K562 (cell line): ENCODE results near the gene IGSF8. TPM values are rescaled to one million over a fixed set of nuclear protein-coding genes. Genes with fewer than 3 reads are reported as not detected.
A peak's percentile ranks its signal among the peaks of the same experiment; 100 is the strongest.

Source experiments
- ATAC-seq: fragments of 200-7000 bp; cut with Tn5 transposase; 3 replicates; pipeline ENCODE4 v1.9.1; 2020; ENCODE audit warnings: moderate library complexity
- Bru-seq: library from RNA; stranded (reverse); fragments of 400-500 nt; gene quantifications from one replicate; lab custom pipeline; 2021; lab: Mats Ljungman, UMichigan
- BruChase-seq, 2 experiments: library from RNA; stranded (reverse); fragments of 400-500 nt; gene quantifications; one replicate each; lab custom pipeline; 2021; lab: Mats Ljungman, UMichigan
- BruUV-seq: library from RNA; stranded (reverse); fragments of 400-500 nt; replicated peaks from 2 replicates; lab custom pipeline; 2021; lab: Mats Ljungman, UMichigan
- CTCF ChIA-PET: fragments of 300-600 bp; formaldehyde crosslinking; extraction: SDS; loops from one replicate; lab custom pipeline; 2021; ENCODE audit warnings: low intra/inter-chr PET ratio; lab: Yijun Ruan, JAX
- POLR2A ChIA-PET: fragments of 300-600, 350-650 bp; sonication (Branson Sonifier 250); formaldehyde crosslinking; extraction: SDS; loops from one replicate; lab custom pipeline; 2021; ENCODE audit warnings: antibody characterized with exemption, inconsistent platforms; lab: Yijun Ruan, JAX
- DNase-seq, 4 experiments: peaks; one replicate each; pipeline versions ENCODE4 v3.0.0 to v3.0.0-alpha.2; 2011 to 2018; ENCODE audit warnings: low spot score in 3 of 4, mixed read lengths in 3 of 4; ENCODE audit errors: extremely low read depth in 1 of 4
- FAIRE-seq: peaks from 2 replicates; lab custom pipeline; 2011; peaks lifted over from hg19 to GRCh38; lab: Jason Lieb, UNC
- H2AFZ ChIP-seq: 2 replicates; pipeline ENCODE4 v1.6.0; 2011; ENCODE audit warnings: low read depth, low read length, control low read depth, inconsistent platforms
- H3K27ac ChIP-seq: fragments of 200-600 bp; 3 replicates; pipeline ENCODE4 v1.8.0; 2011; ENCODE audit warnings: low read depth, mild to moderate bottlenecking, control low read depth, inconsistent platforms, low read length, moderate library complexity, mixed read lengths; ENCODE audit errors: extremely low read depth
- H3K27me3 ChIP-seq, 2 experiments: fragments of 300-600 bp in 1 of 2; 2 replicates in 1 of 2; 3 replicates in 1 of 2; pipeline versions ENCODE4 v1.6.0 to v1.8.0; 2011; ENCODE audit warnings: inconsistent platforms in 2 of 2, low read length in 2 of 2, mild to moderate bottlenecking in 1 of 2, mixed read lengths in 1 of 2, moderate library complexity in 1 of 2; ENCODE audit not compliant: control insufficient read depth in 2 of 2, insufficient read depth in 2 of 2
- H3K36me3 ChIP-seq: fragments of 300-600 bp; 3 replicates; pipeline ENCODE4 v1.8.0; 2011; ENCODE audit warnings: mild to moderate bottlenecking, low read length, inconsistent platforms; ENCODE audit not compliant: control insufficient read depth, insufficient read depth
- H3K4me1 ChIP-seq, 2 experiments: fragments of 200-600 bp in 1 of 2; replicated peaks in 1 of 2; 2 replicates in 1 of 2; 3 replicates in 1 of 2; pipeline versions ENCODE4 v1.5.1 to v1.8.0; 2011; ENCODE audit warnings: inconsistent platforms in 2 of 2, low read length in 2 of 2, mild to moderate bottlenecking in 1 of 2, mixed read lengths in 1 of 2, moderate library complexity in 1 of 2; ENCODE audit not compliant: control insufficient read depth in 2 of 2, insufficient read depth in 2 of 2
- H3K4me2 ChIP-seq: 2 replicates; pipeline ENCODE4 v1.6.1; 2011; ENCODE audit warnings: low read length, control low read depth, inconsistent platforms, mixed read lengths; ENCODE audit not compliant: insufficient read depth
- H3K4me3 ChIP-seq: fragments of 200-600 bp; sonication (generic), shearing (Covaris generic); 2 replicates; pipeline ENCODE4 v1.5.1; 2016; ENCODE audit warnings: control low read depth, inconsistent platforms
- H3K79me2 ChIP-seq: fragments of 200-600 bp; 3 replicates; pipeline ENCODE4 v1.8.0; 2011; ENCODE audit warnings: low read length, inconsistent platforms; ENCODE audit not compliant: control insufficient read depth, insufficient read depth
- H3K9ac ChIP-seq, 2 experiments: 2 replicates each; pipeline versions ENCODE4 v1.6.0 to v1.6.1; 2011; ENCODE audit warnings: low read depth in 2 of 2, low read length in 2 of 2, control low read depth in 1 of 2, inconsistent platforms in 1 of 2, mild to moderate bottlenecking in 1 of 2, mixed read lengths in 1 of 2; ENCODE audit not compliant: insufficient read depth in 1 of 2
- H3K9me1 ChIP-seq: one replicate; pipeline ENCODE4 v1.6.0; 2011; ENCODE audit warnings: inconsistent platforms, mild to moderate bottlenecking, low read length, moderate library complexity; ENCODE audit not compliant: control insufficient read depth, insufficient read depth
- H3K9me3 ChIP-seq: replicated peaks from 2 replicates; pipeline ENCODE4 v1.5.1; 2011; ENCODE audit warnings: low read depth, low read length, inconsistent platforms; ENCODE audit not compliant: control insufficient read depth, insufficient read depth
- H4K20me1 ChIP-seq: replicated peaks from 2 replicates; pipeline ENCODE4 v1.6.1; 2011; ENCODE audit warnings: low read length, inconsistent platforms, mixed read lengths; ENCODE audit not compliant: control insufficient read depth, insufficient read depth
- CREM ChIP-seq: IDR thresholded peaks from 2 replicates; pipeline ENCODE4 v1.6.1; 2014; ENCODE audit warnings: antibody characterized with exemption, low read depth
- EGR1 ChIP-seq: fragments of 450-650 bp; conservative IDR thresholded peaks from 2 replicates; pipeline ENCODE4 v1.6.1; 2017; ENCODE audit warnings: mild to moderate bottlenecking
- ETS1 ChIP-seq: conservative IDR thresholded peaks from 2 replicates; pipeline ENCODE4 v1.6.1; 2011; ENCODE audit warnings: low read depth, mild to moderate bottlenecking, low read length; ENCODE audit not compliant: control insufficient read depth
- KDM5B ChIP-seq: fragments of 200-600 bp; sonication (generic); IDR thresholded peaks from 2 replicates; pipeline ENCODE4 v1.6.1; 2012; ENCODE audit warnings: low read depth, mild to moderate bottlenecking, moderate library complexity, low read length, control low read depth, inconsistent platforms; ENCODE audit not compliant: insufficient replicate concordance
- MBD2 ChIP-seq: sonication (generic); IDR thresholded peaks from 2 replicates; pipeline ENCODE4 v1.6.1; 2016; ENCODE audit warnings: low read depth, borderline replicate concordance
- PHF8 ChIP-seq: fragments of 200-600 bp; sonication (generic); IDR thresholded peaks from 2 replicates; pipeline ENCODE4 v1.6.1; 2012; ENCODE audit warnings: mixed run types, mild to moderate bottlenecking, inconsistent platforms, low read length, moderate library complexity, borderline replicate concordance
- UBTF ChIP-seq, 2 experiments: IDR thresholded peaks; 2 replicates each; pipeline ENCODE4 v1.6.1; 2012; ENCODE audit warnings: improper control_type of control experiment in 2 of 2, low read depth in 2 of 2, low read length in 2 of 2, borderline replicate concordance in 1 of 2
- ZBTB17 ChIP-seq: fragments of 450-650 bp; formaldehyde crosslinking; IDR thresholded peaks from 2 replicates; pipeline ENCODE4 v1.4.0; 2020; ENCODE audit warnings: mild to moderate bottlenecking
- ZFX ChIP-seq: sonication (generic); formaldehyde crosslinking; IDR thresholded peaks from 2 replicates; pipeline ENCODE4 v1.8.0; 2022; ENCODE audit warnings: mild to moderate bottlenecking, missing genetic modification reagents, moderate library complexity
- WGBS: fragments of 100-300 bp; shearing (Covaris generic); methylation state at CpG from one replicate; pipeline ENCODE4 v1.1.6; 2016; ENCODE audit warnings: low coverage, mixed read lengths; ENCODE audit not compliant: insufficient coverage; ENCODE audit errors: missing lambda C conversion rate; 5-methylcytosine and 5-hydroxymethylcytosine counted together
- in situ Hi-C: fragments of 300-500 bp; cut with MboI; formaldehyde crosslinking; loops from 4 replicates; pipeline ENCODE4 v1.15.0; 2018; ENCODE audit warnings: inconsistent platforms, mixed read lengths
- intact Hi-C: fragments of 100-400 bp; cut with micrococcal nuclease; formaldehyde crosslinking; loops from 2 replicates; pipeline ENCODE4 v1.14.2; 2022
- long read RNA-seq, 3 experiments: library from polyadenylated mRNA in 2 of 3; library from RNA in 1 of 3; unstranded in 2 of 3; stranded (forward) in 1 of 3; transcript quantifications; one replicate each; pipeline ENCODE4 v2.0.0, GENCODE V29; 2019 to 2022
- polyA minus RNA-seq, 3 experiments: library from RNA; depleted of rRNA, polyadenylated mRNA; stranded (reverse); fragments of >200 nt; gene quantifications; 2 replicates each; pipeline ENCODE4 v1.2.3, GENCODE V29; 2011
- polyA plus RNA-seq, 8 experiments: library from polyadenylated mRNA; depleted of rRNA in 4 of 8; stranded (reverse) in 5 of 8; unstranded in 3 of 8; fragments of >200 nt; fragmentation: Nextera tagmentation in 2 of 8; fragmentation: Illumina TruSeq in 1 of 8; extraction: Ambion mirVana in 2 of 8; extraction: Trizol in 1 of 8; gene quantifications; 2 replicates each; pipeline versions ENCODE4 v1.2.1 to v1.2.3, GENCODE V29; 2011 to 2014; ENCODE audit warnings: inconsistent platforms in 1 of 8, missing spikeins in 1 of 8
- total RNA-seq, 7 experiments: library from RNA; depleted of rRNA in 6 of 7; stranded (reverse); fragments of >200 nt in 6 of 7; fragmentation: Illumina TruSeq in 2 of 7; extraction: Trizol in 2 of 7; gene quantifications; 2 replicates each; pipeline versions ENCODE4 v1.2.1 to v1.2.3, GENCODE V29; 2011 to 2021; ENCODE audit warnings: low replicate concordance in 1 of 7

IGSF8 gene
- total RNA-seq (2011; cell fraction: chromatin; rRNA removed; ENCODE audit: low replicate concordance) = 8.1 and 30.2 TPM in 2 replicates
- 35.5 and 43.4 TPM in 2 replicates for total RNA-seq (2011; cell fraction: nucleolus; rRNA removed)
- 16.0 and 20.1 TPM in 2 replicates for total RNA-seq (2011; cell fraction: nucleoplasm; rRNA removed)
- total RNA-seq (2014; rRNA removed) (7.3 and 8.6 TPM in 2 replicates), total RNA-seq (2014; rRNA removed; fragmentation: Illumina TruSeq; extraction: Trizol) (0.93 and 1.4 TPM in 2 replicates), total RNA-seq (2015; rRNA removed; fragmentation: Illumina TruSeq; extraction: Trizol) (3.2 and 3.9 TPM in 2 replicates), total RNA-seq (2021) (11.7 and 12.5 TPM in 2 replicates), polyA plus RNA-seq (2011; rRNA removed) (3.9 and 10.0 TPM in 2 replicates), polyA plus RNA-seq (2014; fragmentation: Illumina TruSeq; extraction: Trizol) (3.1 and 5.9 TPM in 2 replicates), polyA plus RNA-seq (2014; fragmentation: Nextera tagmentation; extraction: Ambion mirVana) (under 1 TPM; 0.32 to 0.35 TPM), polyA plus RNA-seq (2014; rRNA removed) (7.1 and 7.6 TPM in 2 replicates), polyA minus RNA-seq (2011; rRNA and poly(A)+ RNA removed) (1.6 and 3.2 TPM in 2 replicates), Bru-seq, nascent RNA (percentile 58 among the genes with signal in this experiment), BruChase-seq, experiment 1, labeled RNA remaining after a 2-hour chase (percentile 44 among the genes with signal in this experiment), BruChase-seq, experiment 2, labeled RNA remaining after a 6-hour chase (percentile 50 among the genes with signal in this experiment)
- polyA plus RNA-seq (2011; cell fraction: cytosol; rRNA removed) = 8.4 and 14.8 TPM in 2 replicates
- polyA plus RNA-seq (2011; cell fraction: nucleus; rRNA removed) = 22.5 and 32.3 TPM in 2 replicates
- polyA plus RNA-seq (2012) = 10.3 and 16.7 TPM in 2 replicates
- 4.3 and 9.0 TPM in 2 replicates for polyA minus RNA-seq (2011; cell fraction: cytosol; rRNA and poly(A)+ RNA removed)
- polyA minus RNA-seq (2011; cell fraction: nucleus; rRNA and poly(A)+ RNA removed) = 5.4 and 6.7 TPM in 2 replicates
- long read RNA-seq, experiment 1, transcript IGSF8-201 (7 exons, 2,343 nt) = major isoform, 9 of 15 reads
- long read RNA-seq, experiment 1, partial matches to known transcripts = 4 of 15 reads
- long read RNA-seq, experiment 1, other reads (novel, unspliced or antisense) = 2 of 15 reads
- long read RNA-seq, experiment 2, transcript IGSF8-201 (7 exons, 2,343 nt) = major isoform, 6 of 10 reads
- long read RNA-seq, experiment 2, partial matches to known transcripts = 2 of 10 reads
- long read RNA-seq, experiment 2, other reads (novel, unspliced or antisense) = 2 of 10 reads
- long read RNA-seq, experiment 3, partial matches to known transcripts = 1 of 3 reads
- long read RNA-seq, experiment 3, other reads (novel, unspliced or antisense) = 0 of 3 reads

- 21% methylated on average over 35 of the region's 64 CpGs for WGBS
- FAIRE-seq = peak; percentile 46
- TF ChIP-seq ZFX (CRISPR knock-in tag) (peak; percentile 46), ETS1 (0 out of 2 replicates have a peak, but pooled peaks have one; percentile 17), KDM5B (peak; percentile 26), MBD2 (peak; percentile 95), PHF8 (peak; percentile 38; the same call in 1 of the 2 replicates), EGR1 (peak; percentile 31), UBTF (IDR thresholded peaks at IDR 0.05; ENCODE audit: borderline replicate concordance in 1 of 2, low read depth in 2 of 2, low read length in 2 of 2) (no peak), CREM (peak; percentile 7; the same call in 1 of the 2 replicates), ZBTB17 (CRISPR knock-in tag) (no peak)
Measured at GRCh38 chr1:160097911-160098851, at the start of gene IGSF8. Gene IGSF8, minus strand, starts transcription at chr1:160098619. Its CDS starts 147 bp downstream, at chr1:160098472.

More at GRCh38 chr1:160097911-160098851, at the start of gene IGSF8:
- Histone ChIP-seq H3K27ac (peak within 1 kb of the TSS; percentile 71), H3K4me3 (peak within 1 kb of the TSS; percentile 57), H3K79me2 (no peaks in the 10 kb centered on the region), H3K9me3 (no peaks in the 10 kb centered on the region), H3K4me2 (peak within 1 kb of the TSS; percentile 88), H3K4me1 (peaks cover 18 to 40% of the 10 kb centered on the region in 2 experiments; a peak in 4 of 5 replicates), H2AFZ (peak within 1 kb of the TSS; percentile 99), H3K36me3 (no peaks in the 10 kb centered on the region), H3K9me1 (no peaks in the 10 kb centered on the region), H4K20me1 (peaks cover 4% of the 10 kb centered on the region; the same call in 1 of the 2 replicates), H3K27me3 (no peaks in the 10 kb centered on the region), H3K9ac (peak within 1 kb of the TSS; percentile 67 to 95)
- in situ Hi-C loops = no loop called here
- intact Hi-C loops = no loop called here
- peak; percentile 79 for ATAC-seq
- ChIA-PET CTCF (interaction anchor here (1.2 to 2.9 kb wide), 2 partner anchors 13 to 154 kb away, joined by 4 to 11 read pairs; no protein-coding TSS in a partner anchor), POLR2A (interaction anchor here (0.5 to 1.2 kb wide), 7 partner anchors 12 to 270 kb away, joined by 3 to 5 read pairs (median 4); partner anchors contain the start of genes DCAF8 and KCNJ9)
- DNase-seq = peak in 3 of 4 experiments; percentile 86 to 92 (median 88)
- no TSS peak for BruUV-seq
